GM19452 (cell line): Measurements from ENCODE around the gene EPM2A.

Experiments
- ATAC-seq: cut with Tn5 transposase; IDR thresholded peaks from one replicate; pipeline ENCODE4 v1.9.1; 2021; ENCODE audit not compliant: unreplicated experiment

The EPM2A gene

DNA sequence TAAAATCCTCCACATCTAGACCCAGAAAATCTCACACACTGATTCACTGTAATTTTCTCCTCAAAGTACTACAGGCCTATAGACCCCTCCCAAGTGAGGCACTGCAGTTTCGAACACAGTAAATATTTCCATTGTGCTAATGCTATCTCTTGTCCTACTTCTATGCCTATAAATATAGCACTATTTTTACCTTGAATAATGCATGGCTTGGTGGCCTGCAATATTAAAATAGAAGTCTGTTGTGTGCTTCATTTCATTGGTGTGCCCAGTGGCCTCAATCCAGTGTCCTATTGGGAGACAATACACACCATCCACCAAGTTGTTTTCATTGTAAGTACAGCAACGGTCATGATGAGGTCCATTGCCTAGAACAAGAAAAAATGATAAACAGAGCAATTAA lies 49.4 kb downstream of the EPM2A start:
- no peak for ATAC-seq

DNA sequence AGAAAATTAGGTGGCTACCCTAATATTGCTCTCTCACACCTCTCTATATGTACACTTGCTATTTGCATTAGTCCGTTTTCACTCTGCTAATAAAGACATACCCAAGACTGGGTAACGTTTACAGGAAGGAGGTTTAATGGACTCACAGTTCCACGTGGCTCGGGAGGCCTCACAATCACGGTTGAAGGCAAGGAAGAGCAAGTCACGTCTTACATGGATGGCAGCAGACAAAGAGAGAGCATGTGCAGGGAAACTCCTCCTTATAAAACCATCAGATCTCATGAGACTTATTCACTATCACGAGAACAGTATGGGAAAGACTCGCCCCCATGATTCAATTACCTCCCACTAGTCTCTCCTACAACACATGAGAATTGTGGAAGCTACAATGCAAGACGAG lies 53.4 kb downstream of the EPM2A start:
- ATAC-seq: no peak

DNA sequence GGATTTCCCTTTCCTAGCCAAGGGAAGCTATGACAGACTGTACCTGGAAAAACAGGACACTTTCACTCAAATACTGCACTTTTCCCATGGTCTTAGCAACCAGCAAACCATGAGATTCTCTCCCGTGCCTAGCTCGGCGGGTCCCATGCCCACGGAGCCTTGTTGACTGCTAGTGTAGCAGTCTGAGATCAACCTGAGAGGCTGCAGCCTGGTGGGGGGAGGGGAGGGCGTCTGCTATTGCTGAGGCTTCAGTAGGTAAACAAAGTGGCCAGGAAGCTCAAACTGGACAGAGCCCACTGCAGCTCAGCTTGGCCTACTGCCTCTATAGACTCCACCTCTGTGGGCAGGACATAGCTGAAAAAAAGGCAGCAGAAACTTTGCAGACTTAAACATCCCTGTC lies 61.8 kb downstream of the EPM2A start:
- ATAC-seq: no peak

DNA sequence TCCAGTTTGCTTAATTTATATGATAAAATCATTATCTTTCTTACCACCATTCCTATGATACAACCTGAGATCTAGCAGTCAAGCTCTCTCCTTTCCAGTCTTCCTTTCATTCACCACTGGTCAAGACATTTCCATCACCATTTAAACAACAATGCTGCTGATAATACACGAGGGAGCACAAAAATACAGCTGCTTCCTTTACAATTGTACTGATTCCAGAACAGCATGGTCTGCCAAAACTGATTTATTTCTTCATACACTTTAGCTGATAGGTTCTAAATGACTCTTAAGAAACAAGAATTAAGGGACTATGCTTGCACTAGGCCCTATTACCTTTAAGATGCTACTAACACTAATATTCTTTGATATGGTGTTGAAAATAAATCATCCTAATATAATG lies 65.0 kb downstream of the EPM2A start:
- ATAC-seq: no peak

DNA sequence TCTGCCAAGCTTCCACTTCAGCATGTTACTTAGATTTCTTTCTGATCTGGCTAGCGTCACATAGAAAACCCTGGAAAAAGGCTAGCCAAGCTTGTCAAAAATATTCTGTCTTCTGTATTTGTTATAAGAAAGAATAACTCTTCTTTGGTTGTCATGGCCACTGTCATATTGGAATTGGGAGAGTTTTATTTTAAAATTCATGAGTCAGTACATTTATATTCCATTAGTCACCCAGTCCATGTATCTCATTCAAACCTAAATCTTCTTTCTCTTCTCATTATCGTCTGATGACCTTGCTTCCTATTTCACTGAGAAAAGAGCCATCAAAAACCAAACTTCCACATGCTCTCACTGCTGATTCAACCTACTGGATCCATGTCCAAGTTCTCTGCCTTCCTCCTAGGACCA lies 65.7 kb downstream of the EPM2A start:
- no peak for ATAC-seq

DNA sequence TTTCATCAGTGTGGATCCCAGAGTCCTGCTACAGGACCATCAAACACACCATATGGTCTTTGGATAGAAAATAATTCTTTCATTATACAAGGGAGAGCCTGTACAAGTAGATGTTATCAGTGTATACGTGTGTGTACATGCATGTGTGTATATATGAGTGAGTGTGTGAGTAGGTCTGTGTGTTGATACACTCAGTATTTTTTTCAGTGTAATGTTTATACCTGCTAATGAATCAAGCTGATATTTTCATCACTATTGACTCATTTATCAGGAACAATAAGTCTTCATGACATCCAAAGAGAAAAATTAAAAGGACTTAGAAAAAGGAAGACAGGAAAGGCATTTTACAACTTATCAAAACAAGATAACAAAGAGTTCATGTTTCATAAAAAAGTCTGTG lies 66.5 kb downstream of the EPM2A start:
- no peak for ATAC-seq

DNA sequence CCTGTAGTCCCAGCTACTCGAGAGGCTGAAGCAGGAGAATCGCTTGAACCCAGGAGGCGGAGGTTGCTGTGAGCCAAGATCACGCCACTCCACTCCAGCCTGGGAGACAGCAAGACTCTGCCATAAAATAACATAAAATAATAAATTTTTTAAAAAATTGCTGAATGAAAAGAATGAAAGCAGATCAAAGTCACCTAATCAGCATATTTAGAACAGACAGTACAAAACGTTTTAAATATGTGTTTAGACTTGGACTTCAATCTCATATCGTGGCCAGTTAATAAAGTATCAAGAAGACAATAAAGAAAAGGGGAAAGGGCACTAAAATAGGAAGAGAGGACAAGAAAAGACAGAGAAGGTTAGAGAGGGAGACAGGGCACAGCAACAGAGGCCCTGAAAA lies 74.6 kb downstream of the EPM2A start:
- ATAC-seq: no peak

DNA sequence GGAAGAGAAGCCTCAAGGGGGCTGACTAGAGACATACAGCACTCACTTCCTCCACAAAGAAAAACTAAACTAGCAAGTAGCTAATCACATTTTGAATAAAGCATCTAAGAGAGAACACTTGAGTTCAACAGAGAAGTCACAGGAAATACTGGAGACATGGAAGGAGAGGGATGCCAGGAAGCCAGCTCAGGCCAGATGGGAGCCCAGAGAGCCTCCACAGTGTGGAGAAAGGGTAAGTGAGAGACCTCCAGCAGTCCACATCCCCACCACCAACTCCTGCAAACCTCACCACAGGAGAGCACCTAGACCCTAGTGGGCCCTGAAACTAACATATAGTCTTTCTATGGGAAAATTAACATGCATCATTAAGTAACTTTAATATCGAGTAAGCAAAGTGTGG lies 79.2 kb downstream of the EPM2A start:
- ATAC-seq: no peak

DNA sequence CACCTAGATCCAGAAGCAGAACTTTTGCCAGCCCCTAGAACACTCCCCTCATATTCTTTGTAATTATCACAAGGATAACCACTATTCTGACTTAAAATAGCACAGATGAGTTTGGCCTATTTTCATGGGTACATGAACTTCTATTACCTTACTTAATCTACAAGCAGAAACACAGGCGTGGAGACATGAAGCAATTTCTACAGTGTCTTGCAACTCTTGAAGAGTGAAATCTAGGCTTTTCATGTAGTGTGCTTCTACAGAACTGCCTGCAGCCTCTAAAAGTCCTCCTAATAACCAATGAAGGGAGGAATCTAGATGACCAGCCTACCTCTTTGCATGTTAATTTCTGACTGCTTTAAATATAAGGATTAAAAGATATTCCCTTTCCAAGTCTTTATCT lies 82.7 kb downstream of the EPM2A start:
- no peak for ATAC-seq

DNA sequence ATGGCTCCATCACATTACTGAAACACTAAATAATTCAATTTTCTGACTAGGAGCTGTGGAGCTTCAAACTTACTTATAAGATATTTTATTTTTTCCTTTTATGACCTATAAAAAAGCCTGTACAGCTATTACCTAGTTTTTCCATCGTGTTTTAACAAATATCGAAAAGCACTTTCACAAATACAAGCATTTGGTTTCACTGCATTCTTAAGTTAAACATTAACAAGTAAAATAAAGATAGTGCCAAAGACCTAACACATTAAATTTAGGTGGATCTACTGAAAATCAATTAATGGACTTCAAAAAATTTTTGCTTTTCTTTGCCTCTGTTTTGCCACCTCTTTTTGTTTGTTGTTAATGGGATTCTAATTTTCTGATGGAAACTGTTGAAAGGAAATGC lies 83.3 kb downstream of the EPM2A start:
- no peak for ATAC-seq

DNA sequence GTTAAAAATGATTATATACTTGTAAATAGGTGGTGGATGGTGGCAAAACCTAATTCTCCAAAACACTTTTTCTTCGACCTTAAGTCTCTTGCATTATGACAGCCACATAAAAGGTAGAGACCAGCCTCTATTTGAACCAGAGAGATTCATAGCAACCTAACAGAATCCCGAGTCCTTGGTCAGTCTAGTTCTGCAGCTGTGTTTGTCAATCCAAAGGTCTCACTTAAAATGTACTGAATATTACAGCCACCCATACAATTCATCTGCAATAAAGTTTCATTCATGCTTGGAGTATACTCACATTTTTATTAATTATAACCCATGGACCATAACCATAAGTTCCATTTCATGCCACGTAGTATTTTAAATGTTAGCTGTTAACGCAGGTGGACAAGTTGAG lies 87.2 kb downstream of the EPM2A start:
- no peak for ATAC-seq

DNA sequence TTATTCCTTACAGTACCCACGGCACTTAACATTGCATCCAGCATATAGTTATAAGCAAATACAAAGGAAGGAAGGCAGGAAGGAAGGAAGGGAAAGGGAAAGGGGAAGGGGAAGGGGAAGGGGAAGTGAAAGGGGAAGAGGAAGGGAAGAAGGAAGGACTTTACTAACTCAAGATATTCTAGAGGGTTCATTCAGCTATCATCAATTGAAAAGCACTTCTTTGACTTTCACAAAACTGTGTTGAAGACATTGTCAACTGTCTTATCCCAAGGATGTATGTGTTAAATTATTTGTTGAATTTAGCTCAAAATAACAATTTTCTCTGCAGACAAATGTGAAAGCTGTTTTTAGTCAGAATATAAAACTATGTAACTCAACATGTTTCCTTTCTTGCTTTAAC lies 87.7 kb downstream of the EPM2A start:
- ATAC-seq: no peak

DNA sequence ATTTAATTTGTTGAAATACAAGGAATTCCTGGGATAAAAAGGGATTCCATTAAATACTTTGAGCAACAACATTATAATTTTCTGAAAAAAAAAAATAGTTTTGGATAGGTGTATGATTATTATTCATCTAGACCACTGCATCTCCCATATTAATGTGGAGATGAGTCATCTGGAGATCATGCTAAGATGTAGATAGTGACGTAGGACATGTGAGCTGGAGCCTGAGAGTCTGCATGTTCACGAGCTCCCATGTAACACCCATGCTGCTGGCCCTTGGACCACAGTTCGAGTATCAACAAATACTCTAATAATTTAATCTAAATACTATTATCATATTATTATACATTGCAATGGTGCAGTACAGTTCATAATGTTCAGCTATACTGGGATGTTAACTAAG lies 91.6 kb downstream of the EPM2A start:
- ATAC-seq: no peak

DNA sequence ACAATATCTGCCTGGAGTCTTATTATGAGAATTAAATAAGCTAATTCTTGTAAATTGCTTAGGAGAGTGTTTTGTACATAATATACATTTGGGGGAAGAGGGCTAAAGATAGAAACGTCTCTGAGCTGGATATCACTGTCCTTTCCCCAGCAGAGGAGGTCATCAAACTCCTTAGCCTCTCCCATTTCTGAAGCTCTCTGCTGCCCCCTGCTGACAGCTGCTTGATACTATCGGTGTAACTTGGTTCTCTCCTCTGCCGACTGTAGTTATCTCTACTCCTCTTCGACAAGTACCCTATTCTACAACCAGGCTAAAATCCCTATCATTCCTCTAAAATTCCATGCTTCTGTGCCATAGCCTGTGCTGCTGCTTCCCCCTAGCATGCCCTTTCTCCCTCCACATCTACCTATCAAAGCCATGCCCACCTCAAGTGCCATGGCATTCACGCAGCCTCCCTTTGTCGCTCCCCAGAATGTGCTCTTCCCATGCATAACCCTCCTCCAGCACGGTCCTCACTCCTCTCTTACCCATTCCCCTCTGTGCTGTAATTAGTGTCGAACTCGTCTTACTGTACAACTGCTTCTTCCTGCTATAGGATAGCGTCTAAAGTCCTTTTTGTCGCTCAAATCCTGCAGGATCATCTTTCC lies 101.2 kb downstream of the EPM2A start:
- ATAC-seq: peak; percentile 89

DNA sequence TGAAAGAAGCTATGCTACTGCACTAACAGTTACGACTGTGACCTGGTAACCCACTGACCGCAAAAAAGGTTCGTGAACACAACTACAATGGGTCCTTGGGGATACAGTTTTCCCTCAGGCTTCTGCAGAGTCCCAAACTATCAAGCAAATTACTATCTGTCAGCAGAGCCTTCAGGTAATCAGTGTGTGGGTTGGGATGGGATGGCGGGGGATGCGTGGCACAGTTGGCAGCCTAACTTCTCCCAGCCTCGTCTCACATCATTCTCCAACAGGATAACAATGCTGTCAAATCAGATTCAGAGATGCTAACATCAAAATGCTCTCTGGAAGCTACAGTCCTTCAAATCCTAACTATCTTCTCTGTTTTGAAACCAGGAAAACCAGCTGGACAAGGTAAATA lies 102.3 kb downstream of the EPM2A start:
- ATAC-seq: no peak

DNA sequence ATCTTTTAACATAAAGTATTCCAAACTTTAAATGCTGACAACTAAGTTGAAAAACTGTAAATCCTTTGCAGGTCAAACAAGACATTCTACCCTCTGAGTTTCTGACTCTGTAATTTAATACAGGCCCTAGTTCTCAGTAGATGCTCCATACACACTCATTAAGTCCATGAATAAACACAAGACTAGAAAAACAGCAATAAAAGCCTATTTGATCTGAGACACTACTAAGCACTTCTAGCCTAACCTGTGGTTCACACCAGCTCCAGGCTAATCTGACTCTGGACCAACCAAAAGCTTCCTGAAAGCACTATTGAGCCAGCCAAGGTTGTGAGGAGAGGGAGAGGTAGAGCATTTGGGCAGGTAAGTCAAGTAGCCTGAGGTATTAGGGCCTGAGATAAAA lies 103.9 kb downstream of the EPM2A start:
- ATAC-seq: no peak

DNA sequence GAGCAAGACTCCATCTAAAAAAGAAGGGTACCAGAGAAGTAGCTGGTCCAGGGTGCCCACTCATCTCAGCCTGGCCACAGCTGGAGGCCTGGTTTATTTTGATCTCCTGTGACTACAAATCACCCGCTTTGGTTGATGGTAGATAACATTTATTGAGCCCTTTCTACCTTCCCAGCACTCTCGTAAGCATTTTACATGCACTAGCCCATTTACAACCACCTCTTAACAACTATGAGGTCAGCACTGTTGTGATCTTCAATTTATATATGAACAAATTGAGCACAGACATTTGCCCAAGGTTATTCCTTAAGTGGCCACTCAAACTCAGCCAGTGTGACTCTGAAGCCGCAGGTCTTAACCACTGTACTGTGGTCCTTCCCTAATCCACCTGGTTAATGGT lies 104.7 kb downstream of the EPM2A start:
- ATAC-seq: no peak

DNA sequence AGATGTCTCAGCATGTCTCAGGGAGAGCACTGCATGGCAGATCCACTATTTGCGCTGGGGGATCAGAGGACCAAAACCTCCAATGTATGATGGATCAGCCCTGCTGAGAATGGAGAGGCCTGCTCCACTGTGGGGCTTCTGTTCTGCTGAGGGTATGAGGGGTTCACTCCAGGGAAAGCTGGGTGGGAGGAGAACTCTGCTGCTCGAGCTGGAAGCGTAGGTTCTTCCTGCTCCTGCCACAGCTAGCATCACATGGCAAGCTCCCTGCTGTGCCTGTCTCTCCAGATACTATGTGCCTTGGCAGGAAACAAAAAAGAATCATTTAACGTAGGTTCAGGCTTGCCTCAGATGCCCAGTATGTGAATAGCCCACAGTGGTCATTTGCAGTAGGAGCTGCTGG lies 105.8 kb downstream of the EPM2A start:
- ATAC-seq: no peak

DNA sequence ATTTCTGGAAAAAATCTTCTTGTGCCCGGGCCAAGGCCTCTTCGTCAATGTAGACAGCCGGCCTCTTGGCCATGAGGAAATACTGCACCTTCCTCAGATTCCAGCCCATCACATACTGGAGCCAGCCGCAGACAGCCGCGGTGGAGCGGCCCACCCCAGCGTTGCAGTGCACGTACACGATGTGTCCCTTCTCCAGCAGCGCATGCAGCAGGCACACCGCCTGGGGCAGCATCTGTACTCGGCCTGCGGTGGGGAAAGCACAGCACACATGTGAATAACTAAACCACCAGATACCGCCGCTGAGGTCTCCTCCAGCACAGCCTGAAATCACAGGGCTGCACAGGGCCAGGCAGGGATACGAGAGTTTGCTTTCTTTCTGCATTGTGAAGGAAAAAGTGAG lies 107.9 kb downstream of the EPM2A start:
- no peak for ATAC-seq

DNA sequence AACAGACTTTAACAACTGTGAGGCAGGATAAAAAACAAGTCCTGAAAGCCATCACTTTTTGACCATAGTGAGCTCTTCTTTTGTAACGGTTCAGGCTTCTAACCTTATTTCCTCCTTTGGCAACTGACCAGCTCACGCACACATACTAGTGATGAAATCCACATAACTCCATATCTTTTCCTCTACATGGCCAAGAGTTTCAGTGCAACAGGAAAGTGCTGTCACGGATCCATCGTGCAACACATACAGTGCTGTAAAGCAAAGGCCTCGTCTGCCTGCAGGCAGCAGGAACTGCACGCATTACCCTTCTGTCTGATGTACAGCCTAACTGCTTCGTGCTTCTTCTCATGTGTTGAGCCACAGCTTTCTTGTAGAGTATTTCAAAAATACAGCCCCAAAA lies 108.5 kb downstream of the EPM2A start:
- no peak for ATAC-seq

DNA sequence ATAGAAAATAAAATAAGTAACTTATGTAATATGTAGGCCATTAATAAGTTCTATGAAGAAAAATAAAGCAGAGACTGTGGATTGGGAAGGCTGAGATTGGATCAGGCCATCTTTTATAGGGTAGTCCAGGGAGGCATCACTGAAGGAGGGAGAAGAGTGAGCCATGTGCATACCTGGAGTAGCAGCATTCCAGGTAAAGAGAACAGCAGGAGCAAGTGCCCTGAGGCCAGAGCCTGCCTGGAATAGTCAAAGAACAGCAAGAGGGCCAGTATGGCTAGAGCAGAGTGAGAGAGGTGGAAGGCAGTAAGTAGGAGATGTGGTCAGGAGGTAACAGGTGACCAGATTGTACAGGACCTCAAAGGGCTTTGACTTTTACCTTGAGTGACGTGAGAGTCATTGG lies 112.1 kb downstream of the EPM2A start:
- no peak for ATAC-seq

DNA sequence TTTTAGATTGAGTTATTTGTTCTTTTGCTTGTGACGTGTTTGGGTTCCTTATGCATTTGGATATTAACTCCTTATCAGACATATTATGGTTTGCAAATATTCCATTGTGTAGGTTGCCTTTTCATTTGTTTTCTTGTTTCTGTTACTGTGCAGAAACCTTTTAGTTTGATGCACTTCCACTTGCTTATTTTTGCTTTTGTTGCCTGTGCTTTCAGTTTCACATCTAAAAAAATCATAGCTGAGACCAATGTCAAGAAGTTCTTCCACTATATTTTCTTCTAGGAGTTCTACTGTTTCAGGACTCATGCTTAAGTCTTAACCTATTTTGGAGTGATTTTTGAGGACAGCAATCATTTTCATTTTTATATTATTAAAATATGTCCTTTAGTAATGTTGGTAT lies 113.5 kb downstream of the EPM2A start:
- ATAC-seq: peak; percentile 63

DNA sequence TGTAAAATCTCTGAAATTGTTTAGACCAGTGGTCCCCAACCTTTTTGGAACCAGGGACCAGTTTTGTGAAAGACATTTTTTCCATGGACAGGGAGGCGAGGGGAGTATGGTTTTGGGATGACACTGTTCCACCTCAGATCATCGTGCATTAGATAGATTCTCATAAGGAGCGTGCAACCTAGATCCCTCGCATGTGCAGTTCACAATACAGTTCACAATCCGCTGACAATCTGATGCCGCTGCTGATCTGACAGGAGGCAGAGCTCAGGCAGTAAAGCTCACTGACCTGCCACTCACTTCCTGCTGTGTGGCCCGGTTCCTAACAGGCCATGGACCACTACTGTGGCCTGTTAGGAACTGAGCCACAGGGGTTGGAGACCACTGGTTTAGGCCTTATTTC lies 115.2 kb downstream of the EPM2A start:
- ATAC-seq: no peak

DNA sequence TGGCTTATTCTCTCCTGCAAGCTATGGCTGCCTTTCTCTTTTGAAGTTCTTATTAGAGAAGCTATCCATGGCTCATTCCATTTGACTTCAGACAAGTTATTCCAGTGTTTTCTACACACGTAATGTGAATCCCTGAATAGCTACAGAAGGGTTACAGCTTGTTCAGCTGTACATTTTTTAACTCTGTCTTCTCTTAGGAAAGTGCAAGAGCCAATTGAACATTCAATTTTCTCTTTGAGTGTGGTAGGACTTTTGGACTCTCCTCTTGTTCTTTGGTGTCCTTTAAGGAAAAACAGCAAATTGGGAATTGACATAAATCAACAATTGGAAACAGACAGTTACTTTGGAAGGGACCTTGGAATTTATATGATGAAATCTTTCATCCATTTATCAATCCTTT lies 125.8 kb downstream of the EPM2A start:
- no peak for ATAC-seq
